GM21825 (cell line): ENCODE results near the gene MAN2B2.
"Not testable (repeated sequence)": the region's sequence is repeated elsewhere in the genome, so short reads cannot be mapped to it uniquely, and the experiment has no call there.

Experiments
- ATAC-seq: cut with Tn5 transposase; IDR thresholded peaks from one replicate; pipeline ENCODE4 v1.9.1; 2021; ENCODE audit warnings: mild to moderate bottlenecking, moderate library complexity; ENCODE audit not compliant: unreplicated experiment

The MAN2B2 gene

GRCh38 chr4:6639137-6639680 lies 64.2 kb downstream of the MAN2B2 start:
- ATAC-seq: no peak

- ATAC-seq: peak; percentile 83
Observed at GRCh38 chr4:6640292-6641163, 65.5 kb downstream of the MAN2B2 start, which contains the start of gene MRFAP1. MRFAP1 (plus strand) TSS chr4:6640685; CDS start chr4:6640863, 178 bp downstream.

- peak; percentile 26 for ATAC-seq
Observed at GRCh38 chr4:6641164-6641970, 66.4 kb downstream of the MAN2B2 start.

- ATAC-seq: no peak
Observed at GRCh38 chr4:6641971-6642320, 67.0 kb downstream of the MAN2B2 start.

- ATAC-seq: no peak
Observed at GRCh38 chr4:6643141-6643847, 68.3 kb downstream of the MAN2B2 start.

GRCh38 chr4:6644792-6645530 lies 70.0 kb downstream of the MAN2B2 start:
- ATAC-seq: no peak

GRCh38 chr4:6647169-6647568 lies 72.2 kb downstream of the MAN2B2 start:
- no peak for ATAC-seq

- ATAC-seq: no peak
Observed at GRCh38 chr4:6647582-6648230, 72.7 kb downstream of the MAN2B2 start.

GRCh38 chr4:6649216-6649615 lies 74.2 kb downstream of the MAN2B2 start:
- ATAC-seq: no peak

GRCh38 chr4:6654211-6654610 lies 79.2 kb downstream of the MAN2B2 start:
- not testable (repeated sequence) for ATAC-seq

- ATAC-seq: not testable (repeated sequence)
Observed at GRCh38 chr4:6655291-6655690, 80.3 kb downstream of the MAN2B2 start.

- ATAC-seq: no peak
Observed at GRCh38 chr4:6655924-6656323, 80.9 kb downstream of the MAN2B2 start.

- no peak for ATAC-seq
Observed at GRCh38 chr4:6657242-6658208, 82.5 kb downstream of the MAN2B2 start.

GRCh38 chr4:6658209-6658595 lies 83.2 kb downstream of the MAN2B2 start:
- no peak for ATAC-seq

GRCh38 chr4:6658597-6659075 lies 83.6 kb downstream of the MAN2B2 start:
- ATAC-seq: no peak

- no peak for ATAC-seq
Observed at GRCh38 chr4:6659897-6660296, 84.9 kb downstream of the MAN2B2 start.

GRCh38 chr4:6660430-6660829 lies 85.4 kb downstream of the MAN2B2 start:
- ATAC-seq: no peak

- ATAC-seq: no peak
Observed at GRCh38 chr4:6662591-6662990, 87.6 kb downstream of the MAN2B2 start.
